Measurements from ENCODE around the gene EEF1G.
"Not testable (repeated sequence)": the region's sequence is repeated elsewhere in the genome, so short reads cannot be mapped to it uniquely, and the experiment has no call there.

EEF1G gene

DNA sequence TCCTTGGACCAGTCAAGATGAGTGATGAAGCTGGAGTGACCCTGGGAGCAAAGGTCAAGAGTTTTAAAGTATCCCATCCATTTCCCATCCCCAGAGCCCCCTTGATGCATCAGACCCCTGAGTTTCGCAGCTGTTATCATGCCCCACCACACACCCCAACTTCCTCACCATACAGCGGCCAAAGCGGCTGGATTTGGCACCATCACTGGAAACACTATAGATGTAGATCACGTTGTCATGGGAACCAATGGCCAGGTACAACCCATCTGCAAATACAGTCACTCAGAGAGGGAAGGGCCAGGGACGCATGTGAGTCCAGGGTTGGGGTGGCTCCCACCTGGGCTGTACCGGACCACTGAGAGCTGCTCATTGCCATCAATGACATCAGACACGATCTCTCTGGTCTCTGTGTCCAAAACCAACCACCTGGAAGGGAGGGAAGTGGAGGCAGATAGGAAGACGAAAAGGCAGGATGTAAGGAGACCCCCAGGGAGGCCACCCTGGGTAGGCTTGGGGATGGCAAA is 30.1 kb upstream of the EEF1G start:
- no peak for DNase-seq (ENCODE audit: low spot score)

DNA sequence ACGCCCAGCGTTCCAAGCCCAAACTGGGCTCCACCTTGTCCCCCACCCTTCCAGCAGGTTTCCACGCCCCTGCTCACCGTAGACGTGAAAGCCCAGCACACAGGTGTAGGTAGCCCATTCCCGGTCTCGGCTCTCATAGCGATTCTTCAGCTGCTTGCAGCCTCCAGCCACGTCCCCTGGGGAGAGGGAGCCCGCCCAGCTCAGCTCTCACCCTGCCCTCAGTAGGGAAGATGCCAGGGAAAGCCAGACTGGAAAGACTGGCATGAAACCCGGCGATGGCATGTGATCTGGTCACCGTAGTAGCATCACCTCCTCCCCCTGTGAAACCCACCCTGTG is 29.3 kb upstream of the EEF1G start:
- no peak for DNase-seq (ENCODE audit: low spot score)

DNA sequence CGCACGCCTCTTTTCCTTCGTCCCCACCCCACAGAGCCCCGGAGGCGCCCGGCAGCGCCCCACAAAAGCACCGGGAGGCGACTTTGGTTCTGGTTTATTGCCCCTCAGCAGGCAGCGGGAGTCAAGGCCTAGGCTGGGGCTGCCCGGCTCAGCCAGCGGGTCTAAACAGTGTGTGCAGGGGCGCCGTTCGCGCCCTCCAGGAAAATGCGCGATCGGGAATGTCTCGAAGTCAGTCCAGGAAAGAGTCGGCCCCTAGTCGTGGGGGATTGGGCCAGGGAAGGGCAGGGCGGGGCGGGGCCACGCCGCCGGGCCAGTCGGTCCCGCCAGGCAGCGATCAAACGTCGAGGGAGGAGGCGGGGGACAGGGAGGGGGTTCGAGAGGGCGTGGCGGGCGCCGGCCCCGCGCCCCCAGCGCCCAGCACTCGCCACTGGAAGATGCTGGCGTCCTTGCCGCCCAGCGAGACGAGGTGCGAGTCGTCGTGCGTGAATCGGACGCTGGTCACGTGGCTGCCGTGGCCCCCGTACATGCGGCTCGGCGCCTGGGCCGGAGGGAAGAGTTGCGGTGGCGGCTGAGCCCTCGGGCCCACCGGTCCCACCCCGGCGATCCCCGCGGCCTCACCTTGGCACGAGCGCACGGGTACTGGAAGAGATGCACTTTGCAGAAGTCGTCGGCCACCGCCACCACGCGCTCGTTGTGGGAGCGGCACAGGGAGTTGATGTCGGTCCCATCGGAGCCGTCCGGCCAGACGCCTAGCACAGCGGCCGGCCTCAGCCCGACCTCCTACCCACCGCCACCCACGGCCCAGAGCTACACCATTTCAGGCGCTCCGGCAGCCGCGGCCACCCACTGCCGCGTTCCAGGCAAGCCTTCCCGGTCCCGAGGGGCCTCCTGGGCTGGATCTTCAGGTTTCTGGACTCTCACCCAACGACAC is 28.7 kb upstream of the EEF1G start:
- no peak for DNase-seq (ENCODE audit: low spot score)

DNA sequence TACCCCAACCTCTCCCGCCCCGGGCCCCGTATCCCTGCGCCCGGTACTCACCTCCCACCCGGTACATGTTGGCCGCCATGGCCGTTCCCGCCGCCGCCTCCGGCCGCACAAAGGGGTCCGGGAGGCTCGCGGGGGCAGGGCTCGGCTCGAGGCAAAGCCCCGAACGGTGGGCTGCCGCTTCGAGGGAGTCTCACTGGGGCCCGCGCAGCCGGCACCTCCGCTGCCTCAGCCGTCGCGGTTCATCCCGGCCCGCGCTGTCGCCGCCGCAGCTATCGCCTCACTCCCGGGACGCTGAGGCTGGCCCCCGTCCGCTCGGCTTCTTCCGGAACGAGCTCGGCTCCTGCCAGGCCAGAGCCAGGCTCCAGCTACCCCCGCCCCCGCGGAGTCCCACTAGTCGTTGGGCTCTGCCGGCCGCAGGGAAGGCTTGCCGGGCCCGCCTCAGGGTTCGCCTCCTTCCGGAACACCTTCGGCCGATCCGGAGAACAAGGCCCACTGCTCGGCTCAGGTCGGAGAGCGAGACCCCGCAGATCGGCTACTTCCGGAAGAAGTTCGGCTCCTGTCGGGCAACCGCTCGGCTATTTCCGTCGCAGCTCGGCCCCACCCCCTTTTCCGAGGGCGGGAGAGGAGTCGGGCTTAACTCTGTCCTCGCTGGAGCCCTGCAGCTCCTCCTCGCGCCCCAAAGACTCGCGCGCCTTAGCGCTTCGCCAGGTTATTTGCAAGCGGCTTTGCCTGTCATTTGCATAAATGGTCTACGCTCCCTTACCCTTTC is 27.9 kb upstream of the EEF1G start, which contains the start of gene MTA2:
Gene MTA2 (minus strand): TSS at position 494 of the 769 bp plus-strand sequence. CDS start 415 bp downstream, at position 79.
- peak; percentile 98 for DNase-seq (ENCODE audit: low spot score)

DNA sequence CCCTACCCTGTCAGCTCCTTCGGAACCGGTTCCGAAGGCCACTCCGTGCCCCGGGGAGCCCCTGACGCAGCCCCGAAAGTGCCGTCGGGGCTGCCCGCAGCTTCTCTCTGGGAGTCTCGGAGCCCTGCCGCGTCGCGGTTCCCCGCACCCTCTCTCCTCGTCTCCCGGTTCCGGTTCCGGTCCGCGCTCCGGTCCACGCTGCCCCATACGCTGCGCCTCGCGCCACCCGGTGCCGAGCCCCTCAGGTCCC is 27.4 kb upstream of the EEF1G start:
- no peak for DNase-seq (ENCODE audit: low spot score)

DNA sequence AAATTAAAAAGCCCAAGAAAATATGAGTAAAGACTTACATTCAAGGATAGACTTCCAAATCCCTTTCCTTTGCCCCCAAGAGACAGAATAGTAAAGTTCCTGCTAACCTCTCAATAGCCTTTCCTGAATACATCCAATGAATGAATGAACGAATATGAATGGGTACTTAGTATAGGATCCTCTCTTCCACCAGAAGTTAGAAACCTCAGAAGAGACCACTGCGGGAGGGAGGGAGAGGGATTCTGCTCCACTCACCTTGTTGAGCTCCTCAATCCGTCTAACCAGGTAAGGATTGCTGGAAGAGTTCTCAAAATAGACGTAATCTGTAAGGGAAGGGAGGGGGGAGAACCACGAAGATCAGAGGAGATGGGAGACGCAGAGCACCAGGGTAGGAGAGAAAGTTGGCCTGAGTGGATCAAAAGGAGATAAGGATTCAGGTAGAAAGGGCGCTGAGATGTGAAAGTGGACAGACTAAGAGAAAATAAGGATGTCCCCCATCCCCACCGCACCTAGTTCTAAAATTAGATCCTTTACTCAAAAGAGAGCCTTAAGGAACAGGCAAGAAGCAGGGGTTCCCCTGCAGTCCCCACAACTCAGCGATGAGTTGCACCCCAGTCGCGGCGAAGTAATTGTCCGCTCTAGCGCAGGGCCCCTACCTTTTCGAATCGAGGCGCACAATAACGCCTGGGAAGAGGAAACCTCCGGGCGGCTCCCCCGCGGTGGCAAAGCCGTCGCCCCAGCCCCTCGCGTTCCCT is 26.9 kb upstream of the EEF1G start:
- no peak for DNase-seq (ENCODE audit: low spot score)

DNA sequence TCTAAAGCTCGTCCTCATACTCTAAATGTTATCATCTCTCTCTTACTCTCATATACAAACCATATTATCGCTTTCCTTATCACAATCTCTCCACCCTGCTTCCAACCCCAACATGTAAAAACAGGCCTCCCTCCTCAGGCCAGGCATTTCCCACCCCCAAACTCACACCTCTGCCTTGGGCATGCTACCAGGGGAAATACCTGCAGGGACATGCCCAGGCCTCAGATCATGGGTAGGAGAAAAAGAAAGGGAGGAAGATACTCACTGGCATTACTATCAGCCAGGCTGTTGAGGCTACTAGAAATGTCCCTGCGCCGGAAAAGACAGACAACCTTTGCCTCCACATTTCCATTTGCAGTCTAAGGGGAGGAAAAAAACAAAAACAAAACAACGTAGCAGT is 26.2 kb upstream of the EEF1G start:
- no peak for DNase-seq (ENCODE audit: low spot score)

DNA sequence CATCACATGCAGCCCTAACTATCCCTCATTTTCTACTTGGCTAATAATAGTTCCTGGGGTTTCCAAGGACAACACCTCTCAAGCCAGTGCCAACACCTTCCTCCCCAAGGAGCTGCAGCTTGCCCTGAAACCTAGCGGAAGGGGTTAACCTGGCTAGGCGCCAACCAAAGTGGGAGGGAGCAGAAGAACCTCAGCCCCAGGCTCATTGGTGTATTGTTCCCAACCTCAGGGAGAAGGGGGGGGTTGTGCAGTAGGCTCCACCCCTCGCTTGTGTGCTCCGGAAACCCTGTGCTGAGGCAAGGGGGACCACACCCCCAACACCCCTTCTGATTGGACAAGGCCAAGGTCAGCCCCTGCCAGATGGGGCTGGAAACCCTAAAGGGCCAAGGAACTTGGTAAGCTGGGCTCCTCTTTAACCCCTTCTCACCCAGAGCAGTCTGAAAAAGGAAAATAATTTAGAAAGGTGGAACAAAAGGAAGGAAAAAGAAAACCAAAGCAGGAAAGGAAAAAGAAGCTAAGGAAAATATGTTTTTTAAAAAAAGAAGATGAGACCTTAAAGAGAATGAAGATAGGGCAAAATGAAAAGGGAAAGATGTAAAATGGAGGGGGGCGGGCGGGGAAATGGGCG is 25.5 kb upstream of the EEF1G start:
- DNase-seq (ENCODE audit: low spot score) = peak; percentile 99

DNA sequence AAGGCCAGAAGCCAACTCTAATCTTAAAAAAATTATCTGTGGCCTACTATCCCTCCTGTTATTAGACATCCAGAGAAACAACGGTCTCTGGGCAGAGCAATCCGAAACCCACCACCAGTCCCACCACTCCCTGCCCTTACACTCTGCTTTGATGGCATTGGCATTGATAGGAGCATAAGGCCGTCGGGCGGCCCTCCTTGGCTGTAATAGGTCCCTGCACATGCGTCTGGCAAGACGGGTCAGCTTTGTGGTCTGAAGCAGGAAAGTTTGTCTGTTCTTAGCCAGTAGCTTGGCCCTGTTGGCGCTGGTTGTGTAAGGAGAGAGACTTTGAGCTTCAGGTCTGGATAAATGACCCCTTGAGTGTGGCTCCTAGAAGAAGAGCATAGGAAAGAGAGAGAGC is 21.4 kb upstream of the EEF1G start:
- DNase-seq (ENCODE audit: low spot score) = no peak

DNA sequence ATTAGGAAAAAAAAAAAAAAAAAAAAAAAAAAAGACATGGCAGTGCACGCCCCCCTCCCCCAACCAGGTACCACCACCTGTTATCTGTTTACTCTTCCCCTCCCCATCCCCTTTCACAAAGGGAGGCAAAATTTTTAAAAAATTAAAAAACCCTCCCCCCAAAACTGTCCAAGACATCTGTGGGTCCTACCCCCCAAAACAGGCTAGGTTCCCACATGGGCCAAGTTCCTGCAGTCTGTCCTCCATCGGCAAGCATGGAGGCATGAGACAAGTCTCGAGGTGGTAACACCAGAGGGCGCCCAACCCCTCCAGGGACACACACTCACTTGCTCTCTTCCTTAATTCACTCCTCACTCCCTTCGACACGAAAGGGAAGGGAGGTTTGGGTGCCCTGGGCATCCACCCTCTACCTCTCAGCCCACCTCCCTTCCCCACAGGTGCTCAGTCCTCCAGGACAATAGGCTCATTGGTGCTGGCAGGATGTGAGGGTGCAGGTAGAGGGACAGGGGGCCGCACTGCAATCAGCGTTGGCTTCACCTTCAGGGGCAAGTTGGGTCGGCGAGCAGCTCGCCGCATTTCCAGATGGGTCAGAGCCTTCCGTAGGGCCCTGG is 19.8 kb upstream of the EEF1G start:
- no peak for DNase-seq (ENCODE audit: low spot score)

DNA sequence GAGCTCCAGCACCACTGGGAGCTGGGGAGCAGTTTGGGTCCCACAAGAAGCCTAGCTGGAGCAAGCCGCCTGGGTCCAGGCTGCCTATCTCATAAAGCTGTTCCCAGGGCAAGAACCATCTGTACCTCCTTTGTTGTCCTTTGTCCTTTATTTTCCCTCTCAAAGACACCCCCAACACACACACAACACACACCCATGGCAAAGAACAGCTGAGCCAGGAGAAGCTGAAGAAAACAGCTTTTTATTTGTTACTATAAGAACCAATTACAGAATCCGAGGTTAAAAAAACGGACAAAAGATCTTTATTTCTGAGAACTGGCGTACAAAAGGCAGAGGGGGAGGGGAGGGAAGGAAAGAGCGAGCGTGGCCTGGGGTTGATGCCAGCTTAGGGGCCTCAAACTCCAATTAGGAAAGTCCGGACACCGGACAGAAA is 19.3 kb upstream of the EEF1G start:
- no peak for DNase-seq (ENCODE audit: low spot score)

DNA sequence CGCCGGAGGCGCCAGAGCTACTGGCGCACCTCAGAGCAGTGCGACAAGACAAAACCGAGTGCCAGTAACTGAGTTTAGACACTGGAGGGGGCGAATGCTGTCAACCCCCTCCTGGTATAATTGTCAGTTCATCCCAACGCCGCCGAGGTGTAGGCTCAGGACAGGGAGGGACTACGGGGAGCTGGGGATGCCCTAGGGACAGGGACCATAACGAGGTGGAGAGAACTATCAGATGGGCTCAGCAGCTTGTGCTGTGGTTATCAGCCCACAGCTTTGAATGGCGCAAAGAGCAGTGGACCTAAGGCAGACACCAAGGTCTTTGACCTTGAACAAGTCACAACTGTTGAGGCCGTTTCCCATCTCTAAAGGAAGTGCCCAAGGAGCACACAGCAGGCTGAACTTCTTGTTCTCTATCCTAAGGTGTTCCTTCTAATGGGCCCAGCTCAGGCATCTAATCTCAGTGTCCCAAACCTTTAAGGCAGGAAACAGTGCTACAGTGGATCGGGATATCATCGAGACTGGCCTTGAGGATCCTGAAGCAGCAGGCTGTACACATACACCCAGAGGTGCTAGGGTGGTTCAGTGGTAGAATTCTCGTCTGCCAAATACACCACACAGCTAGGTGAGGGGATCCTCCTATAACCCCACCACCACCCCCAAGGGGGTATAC is 18.6 kb upstream of the EEF1G start:
- DNase-seq (ENCODE audit: low spot score) = no peak

DNA sequence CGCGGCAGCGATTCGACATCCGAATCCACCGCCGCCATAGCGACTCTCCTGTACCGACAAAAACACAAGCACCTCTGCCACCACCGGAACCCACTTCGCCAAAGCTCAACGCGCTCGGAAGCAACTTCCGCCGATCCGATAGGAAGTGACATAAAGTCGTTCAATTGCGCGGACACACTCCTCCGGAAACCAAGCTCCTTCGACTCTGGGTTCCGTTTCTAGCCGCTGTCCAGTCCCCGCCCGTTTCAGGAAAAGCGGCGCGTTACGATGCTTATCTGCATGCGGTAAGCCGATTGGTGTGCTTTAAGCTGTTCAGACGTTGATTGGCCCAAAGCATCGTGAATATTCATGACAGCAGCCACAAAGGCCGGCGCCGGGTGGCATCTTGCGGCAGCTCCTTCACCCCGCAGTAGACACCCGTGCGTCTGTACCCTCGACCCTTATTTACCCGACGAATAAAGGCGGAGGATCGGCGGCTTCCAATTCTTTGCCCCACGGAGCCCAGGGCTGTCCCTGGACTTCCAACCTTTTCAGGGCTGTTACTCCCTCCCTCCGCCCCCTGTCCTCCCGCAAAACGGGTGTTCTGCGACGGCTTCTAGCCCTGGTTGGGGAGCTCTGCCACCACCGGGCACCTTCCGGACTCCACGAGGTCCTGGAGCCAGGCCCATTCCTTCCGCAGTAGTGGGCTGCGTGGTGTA is 17.9 kb upstream of the EEF1G start, which contains the start of gene TUT1:
Gene TUT1 (minus strand): TSS at position 76 of the 698 bp plus-strand sequence. CDS start 38 bp downstream, at position 38.
- DNase-seq (ENCODE audit: low spot score) = peak; percentile 96

DNA sequence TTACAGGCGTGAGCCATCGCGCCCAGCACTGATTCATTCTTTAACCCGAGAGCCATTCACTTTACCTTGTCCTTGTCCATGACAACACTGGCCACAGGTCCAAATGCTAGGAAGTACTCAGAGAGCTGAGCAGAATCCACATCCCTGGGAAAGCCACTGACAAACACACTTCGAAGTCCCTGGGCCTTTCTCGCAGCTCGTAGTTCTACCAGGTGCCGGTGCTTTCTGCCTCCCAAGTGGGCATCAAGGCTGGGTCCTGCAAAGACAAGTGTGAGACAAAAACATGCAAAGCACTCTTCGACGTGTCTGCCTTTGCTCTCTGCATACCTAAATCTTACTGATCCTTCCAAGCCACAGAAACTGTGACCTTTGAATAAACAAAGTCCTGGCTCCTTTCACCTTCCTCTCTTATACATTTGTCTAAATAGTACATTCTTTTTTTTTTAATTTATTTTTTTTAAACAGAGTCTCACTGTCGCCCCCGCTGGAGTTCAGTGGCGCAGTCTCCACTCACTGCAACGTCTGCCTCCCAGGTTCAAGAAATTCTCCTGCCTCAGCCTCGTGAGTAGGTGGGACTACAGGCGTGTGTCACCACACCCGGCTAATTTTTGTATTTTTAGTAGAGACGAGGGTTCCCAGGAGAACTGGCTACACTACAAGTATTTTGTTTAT is 15.4 kb upstream of the EEF1G start:
- DNase-seq (ENCODE audit: low spot score) = no peak

DNA sequence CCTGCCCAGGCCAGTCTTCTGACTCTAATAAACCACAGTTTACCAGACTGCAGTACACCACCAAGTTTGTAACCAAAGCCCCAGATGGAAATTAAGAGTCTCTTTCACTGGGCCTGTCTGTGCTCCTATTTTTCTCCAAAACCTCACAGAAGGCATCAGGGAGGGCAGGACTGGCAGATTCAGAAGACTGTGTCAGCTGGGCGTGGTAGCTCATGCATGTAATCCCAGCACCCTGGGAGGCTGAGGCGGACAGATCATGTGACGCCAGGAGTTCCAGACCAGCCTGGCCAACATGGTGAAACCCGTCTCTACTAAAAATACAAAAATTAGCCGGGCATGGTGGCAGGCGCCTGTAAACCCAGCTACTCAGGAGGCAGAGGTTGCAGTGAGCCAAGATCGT is 11.7 kb upstream of the EEF1G start:
- not testable (repeated sequence) for DNase-seq (ENCODE audit: low spot score)

DNA sequence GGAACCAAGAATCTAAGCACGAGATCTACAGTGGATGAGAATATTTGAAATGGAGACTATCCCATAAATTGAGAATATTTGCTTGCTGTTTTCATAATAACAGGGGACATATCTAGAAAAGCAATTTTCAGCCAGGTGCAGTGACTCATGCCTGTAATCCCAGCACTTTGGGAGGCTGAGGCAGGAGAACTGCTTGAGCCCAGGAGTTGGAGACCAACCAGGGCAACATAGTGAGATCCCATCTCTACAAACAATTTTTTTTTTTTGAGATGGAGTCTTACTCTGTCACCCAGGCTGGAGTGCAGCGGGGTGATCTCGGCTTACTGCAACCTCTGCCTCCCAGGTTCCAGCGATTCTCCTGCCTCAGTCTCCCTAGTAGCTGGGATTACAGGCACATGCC is 8.0 kb upstream of the EEF1G start:
- DNase-seq (ENCODE audit: low spot score) = not testable (repeated sequence)

DNA sequence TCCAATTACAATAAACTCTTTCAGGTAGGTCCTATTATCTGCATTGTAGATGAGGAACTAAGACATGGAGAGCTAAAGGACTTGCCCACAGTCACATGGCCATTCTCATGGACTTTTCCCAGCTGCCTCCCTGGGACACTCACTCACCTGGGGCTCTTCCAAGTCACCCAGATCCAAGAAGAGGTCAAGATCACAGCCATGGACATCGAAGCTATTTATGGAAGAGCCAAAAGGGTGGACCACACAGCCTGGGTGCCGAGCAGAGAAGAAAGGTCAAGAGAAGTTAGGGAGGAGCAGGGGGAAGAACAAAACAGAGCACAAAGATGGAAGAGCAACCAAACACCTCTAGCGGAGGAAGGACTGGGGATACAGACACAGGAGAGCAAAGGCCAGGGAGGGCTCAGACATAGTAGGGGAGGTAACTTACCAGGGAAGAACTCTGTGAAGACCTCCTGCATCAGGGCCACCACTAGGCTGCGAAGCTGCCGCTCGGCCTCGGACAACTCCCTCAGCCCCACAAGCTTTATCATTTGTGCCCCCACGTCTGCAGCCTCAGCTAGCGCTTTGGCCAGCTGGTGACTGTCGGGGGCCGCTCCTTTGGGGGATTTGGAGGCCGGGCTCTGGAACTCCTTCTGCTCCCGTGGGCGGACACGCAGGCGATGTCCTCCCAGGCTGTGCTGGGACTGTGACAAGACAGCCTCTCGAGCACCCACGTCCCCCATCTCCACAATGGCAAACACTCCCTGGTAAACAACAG is 7.4 kb upstream of the EEF1G start:
- DNase-seq (ENCODE audit: low spot score) = no peak

DNA sequence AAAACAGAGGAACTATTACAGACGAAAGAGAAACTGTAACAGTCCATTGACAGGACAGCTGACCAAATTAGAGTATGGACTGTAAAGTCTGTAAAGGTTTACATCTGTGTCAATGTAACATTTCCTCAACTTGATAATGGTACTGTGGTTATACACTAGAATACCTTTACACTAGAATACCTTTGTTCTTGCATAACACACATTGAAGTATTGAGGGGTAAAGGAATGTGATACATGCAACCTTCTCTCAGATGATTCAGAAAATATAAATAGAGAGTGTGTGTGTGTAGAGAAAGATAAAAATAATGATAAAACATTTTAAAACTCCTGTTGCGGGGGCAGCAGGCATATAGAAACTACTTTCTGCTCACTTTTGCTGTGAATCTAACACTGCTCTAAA is 5.6 kb upstream of the EEF1G start:
- no peak for DNase-seq (ENCODE audit: low spot score)

DNA sequence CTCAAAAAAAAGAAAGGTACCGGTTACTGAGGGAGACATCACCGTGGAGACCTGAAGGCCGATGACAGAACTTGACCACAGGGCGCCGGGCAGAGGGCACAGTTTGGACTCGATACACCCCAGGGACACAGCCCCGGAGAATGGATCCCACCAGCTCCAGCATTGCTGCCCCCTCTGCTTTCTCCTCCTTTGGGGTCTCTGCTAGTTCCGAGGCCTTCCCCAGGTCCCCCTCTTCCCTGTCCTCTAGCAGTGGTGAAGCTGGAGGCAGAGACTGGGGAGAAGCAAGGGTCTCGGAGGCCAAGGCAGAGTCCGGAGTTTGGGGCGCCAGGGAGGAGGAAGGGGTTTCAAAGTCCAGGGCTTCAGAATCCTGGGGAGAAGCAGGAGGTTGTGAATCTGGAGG is 4.8 kb upstream of the EEF1G start:
- DNase-seq (ENCODE audit: low spot score) = no peak

Data from COLO829 (cell line).